Loucy (cell line): ENCODE results near the gene PRPS1.

ENCODE experiments used
- CTCF ChIP-seq: fragments of 200-600 bp; sonication (generic); conservative IDR thresholded peaks from 2 replicates; pipeline ENCODE4 v1.5.1; 2014; ENCODE audit warnings: mild to moderate bottlenecking, antibody characterized with exemption, low read length
- EZH2phosphoT487 ChIP-seq: fragments of 200-600 bp; IDR thresholded peaks from 2 replicates; pipeline ENCODE4 v1.6.1; 2018; ENCODE audit warnings: antibody characterized with exemption, mild to moderate bottlenecking, moderate library complexity, borderline replicate concordance

GRCh38 chrX:107589243-107589642 is 39.1 kb upstream of the PRPS1 start:
- TF ChIP-seq CTCF (no peak), EZH2phosphoT487 (no peak)
